ENCODE measurements around the gene BRCA2. TPM values are rescaled to one million over a fixed set of nuclear protein-coding genes. Genes with fewer than 3 reads are reported as not detected.
"Not testable (repeated sequence)": the region's sequence is repeated elsewhere in the genome, so short reads cannot be mapped to it uniquely, and the experiment has no call there.

BRCA2 gene
- total RNA-seq, 1 donor from 2014 or later = 0.64 TPM

- DNase-seq (no peak), ATAC-seq (no peak)
- intact Hi-C loops (cut with micrococcal nuclease) = loop anchor here (10.0 kb wide), 2 partner anchors 58 to 278 kb away; no protein-coding TSS in a partner anchor
Measured at GRCh38 chr13:32302461-32302860, 12.8 kb upstream of the BRCA2 start.

DNA sequence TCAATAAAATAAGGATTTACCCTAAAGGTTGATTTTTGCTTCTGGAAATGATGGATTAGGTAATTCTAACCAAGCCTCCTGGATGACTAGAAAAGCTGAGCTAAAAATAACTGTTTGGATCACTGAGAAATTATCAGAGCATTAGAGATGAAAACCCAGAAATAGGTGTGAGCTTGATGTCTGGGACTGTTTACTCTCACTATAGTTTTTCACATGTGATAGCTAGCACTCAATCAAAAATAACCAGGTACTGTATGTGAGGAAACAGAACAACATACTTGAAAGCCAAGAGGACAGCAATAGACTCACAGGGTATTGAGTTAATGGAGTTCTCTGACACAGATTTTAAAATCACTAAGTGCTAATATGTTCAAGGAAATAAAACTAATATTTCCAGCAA, 9.7 kb upstream of the BRCA2 start:
- intact Hi-C loops (cut with micrococcal nuclease) = loop anchor here (10.0 kb wide), 2 partner anchors 61 to 281 kb away; no protein-coding TSS in a partner anchor
- ATAC-seq (peak; percentile 76), DNase-seq (no peak)

- ATAC-seq = peak; percentile 32
- intact Hi-C loops (cut with micrococcal nuclease) = loop anchor here (10.0 kb wide), 3 partner anchors 65 to 485 kb away; no protein-coding TSS in a partner anchor
Measured at GRCh38 chr13:32309312-32310133, 5.8 kb upstream of the BRCA2 start.

GRCh38 chr13:32310134-32310706, 5.1 kb upstream of the BRCA2 start:
- intact Hi-C loops (cut with micrococcal nuclease) = loop anchor here (10.0 kb wide), 1 partner anchor 485 kb away; no protein-coding TSS in a partner anchor
- ATAC-seq = peak; percentile 68
- DNase-seq = no peak

More at GRCh38 chr13:32309312-32310133, 5.8 kb upstream of the BRCA2 start:
- DNase-seq = no peak

DNA sequence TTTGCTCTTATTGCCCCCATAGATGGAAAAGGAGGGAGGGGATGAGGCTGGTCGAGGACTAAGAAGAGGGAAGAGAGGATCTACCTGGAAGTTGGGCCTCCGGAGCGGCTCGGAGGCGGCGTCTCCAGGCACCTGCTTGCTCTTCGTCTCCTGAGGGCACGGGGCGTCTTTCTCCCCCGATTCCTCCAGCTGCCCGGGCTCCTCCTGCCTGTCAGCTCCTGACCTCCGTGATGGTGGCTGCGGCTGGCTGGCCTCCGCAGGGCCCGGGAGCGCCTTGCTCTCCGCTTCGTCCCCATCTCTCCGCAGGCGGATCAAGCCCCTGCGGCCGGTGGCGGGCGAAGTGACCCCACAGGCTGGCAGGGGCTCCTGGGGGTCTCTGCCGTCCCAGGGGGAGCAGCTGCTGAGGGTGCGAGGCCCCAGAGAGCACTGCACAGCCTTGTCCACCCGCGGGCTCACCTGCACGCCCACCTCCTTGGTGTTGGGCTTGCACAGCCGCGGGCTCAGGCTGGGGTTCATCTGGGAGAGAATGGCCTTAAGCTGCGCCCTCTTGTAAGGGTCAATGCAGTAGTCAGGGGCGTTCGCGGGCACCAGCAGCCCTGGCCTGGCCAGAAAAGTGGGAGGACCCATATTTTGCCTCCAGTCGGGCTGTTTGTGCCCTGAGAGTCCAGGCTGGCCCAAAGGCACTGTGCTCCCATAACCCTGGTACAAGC, 4.0 kb upstream of the BRCA2 start:
- no peak for ATAC-seq
- DNase-seq = no peak
- intact Hi-C loops (cut with micrococcal nuclease) = loop anchor here (10.0 kb wide), 1 partner anchor 487 kb away; no protein-coding TSS in a partner anchor

- intact Hi-C loops (cut with micrococcal nuclease) = loop anchor here (10.0 kb wide), 1 partner anchor 490 kb away; no protein-coding TSS in a partner anchor
- DNase-seq (peak; percentile 68), ATAC-seq (peak; percentile 46)
Measured at GRCh38 chr13:32314271-32315237, 754 bp upstream of the BRCA2 start.

GRCh38 chr13:32316028-32316339, 676 bp downstream of the BRCA2 start:
- DNase-seq (peak; percentile 38), ATAC-seq (no peak)
- intact Hi-C loops (cut with micrococcal nuclease) = loop anchor here (10.0 kb wide), 1 partner anchor 491 kb away; no protein-coding TSS in a partner anchor

GRCh38 chr13:32316501-32316900, 1.2 kb downstream of the BRCA2 start:
- intact Hi-C loops (cut with micrococcal nuclease) = loop anchor here (10.0 kb wide), 1 partner anchor 492 kb away; no protein-coding TSS in a partner anchor

GRCh38 chr13:32317716-32318465, 2.6 kb downstream of the BRCA2 start:
- DNase-seq (no peak), ATAC-seq (no peak)
- intact Hi-C loops (cut with micrococcal nuclease) = loop anchor here (10.0 kb wide), 1 partner anchor 493 kb away; no protein-coding TSS in a partner anchor

More at GRCh38 chr13:32316501-32316900, 1.2 kb downstream of the BRCA2 start:
- no peak for ATAC-seq
- no peak for DNase-seq

GRCh38 chr13:32320528-32320927, 5.2 kb downstream of the BRCA2 start:
- intact Hi-C loops (cut with micrococcal nuclease) = no loop called here
- no peak for ATAC-seq

GRCh38 chr13:32323912-32324311, 8.6 kb downstream of the BRCA2 start:
- intact Hi-C loops (cut with micrococcal nuclease) = no loop called here
- ATAC-seq (no peak), DNase-seq (no peak)

More at GRCh38 chr13:32320528-32320927, 5.2 kb downstream of the BRCA2 start:
- no peak for DNase-seq

- intact Hi-C loops (cut with micrococcal nuclease) = no loop called here
- ATAC-seq = no peak
- DNase-seq = no peak
Measured at GRCh38 chr13:32330441-32330840, 15.1 kb downstream of the BRCA2 start.

DNA sequence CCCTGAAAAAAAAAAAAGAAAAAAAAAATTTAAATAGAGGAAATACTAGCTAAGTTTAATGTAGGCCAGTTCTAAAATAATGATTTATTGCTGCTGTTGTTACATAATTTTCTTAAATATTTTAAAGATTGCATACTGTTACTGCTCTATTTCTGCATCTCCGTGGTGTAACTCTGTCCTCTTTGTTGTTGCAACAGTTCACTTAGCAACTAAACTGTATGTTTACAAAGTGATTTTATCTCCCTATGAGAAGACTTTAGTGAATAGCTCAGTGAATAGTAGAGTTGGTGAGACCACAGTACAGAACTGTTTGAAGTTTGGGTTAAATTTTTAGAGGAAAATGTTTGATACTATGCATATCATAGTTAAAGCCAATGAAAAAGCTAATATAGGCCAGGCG, 19.4 kb downstream of the BRCA2 start:
- DNase-seq (no peak), ATAC-seq (no peak)
- intact Hi-C loops (cut with micrococcal nuclease) = no loop called here

DNA sequence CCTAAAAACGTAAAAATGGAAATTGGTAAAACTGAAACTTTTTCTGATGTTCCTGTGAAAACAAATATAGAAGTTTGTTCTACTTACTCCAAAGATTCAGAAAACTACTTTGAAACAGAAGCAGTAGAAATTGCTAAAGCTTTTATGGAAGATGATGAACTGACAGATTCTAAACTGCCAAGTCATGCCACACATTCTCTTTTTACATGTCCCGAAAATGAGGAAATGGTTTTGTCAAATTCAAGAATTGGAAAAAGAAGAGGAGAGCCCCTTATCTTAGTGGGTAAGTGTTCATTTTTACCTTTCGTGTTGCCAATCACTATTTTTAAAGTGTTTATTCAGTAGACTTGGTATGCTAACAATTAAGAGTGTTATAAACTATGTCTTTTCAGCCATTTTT, 25.6 kb downstream of the BRCA2 start:
- no peak for ATAC-seq
- no peak for DNase-seq
- intact Hi-C loops (cut with micrococcal nuclease) = no loop called here

DNA sequence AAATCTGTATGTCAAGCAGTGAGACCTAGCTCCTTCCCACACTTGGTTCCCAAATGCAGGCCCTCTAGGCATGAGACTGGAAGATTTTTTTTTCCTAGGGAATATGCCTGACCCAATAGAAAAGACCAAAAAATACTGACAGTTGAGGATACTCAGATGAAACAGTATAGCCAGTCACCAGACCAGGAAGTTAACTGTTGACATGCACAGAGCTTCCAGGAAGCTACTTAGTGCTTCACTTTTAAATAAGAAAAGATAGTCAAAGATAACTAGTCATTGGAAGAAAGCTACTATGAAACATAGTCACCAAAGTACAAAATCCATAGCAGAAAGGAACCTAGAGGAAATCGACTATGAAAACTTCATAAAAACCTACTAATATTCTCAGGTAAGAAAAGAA, 32.3 kb downstream of the BRCA2 start:
- ATAC-seq (no peak), DNase-seq (no peak)
- intact Hi-C loops (cut with micrococcal nuclease) = no loop called here

GRCh38 chr13:32350839-32351441, 35.6 kb downstream of the BRCA2 start:
- ATAC-seq; DNase-seq; intact Hi-C loops (cut with micrococcal nuclease): not testable (repeated sequence)

DNA sequence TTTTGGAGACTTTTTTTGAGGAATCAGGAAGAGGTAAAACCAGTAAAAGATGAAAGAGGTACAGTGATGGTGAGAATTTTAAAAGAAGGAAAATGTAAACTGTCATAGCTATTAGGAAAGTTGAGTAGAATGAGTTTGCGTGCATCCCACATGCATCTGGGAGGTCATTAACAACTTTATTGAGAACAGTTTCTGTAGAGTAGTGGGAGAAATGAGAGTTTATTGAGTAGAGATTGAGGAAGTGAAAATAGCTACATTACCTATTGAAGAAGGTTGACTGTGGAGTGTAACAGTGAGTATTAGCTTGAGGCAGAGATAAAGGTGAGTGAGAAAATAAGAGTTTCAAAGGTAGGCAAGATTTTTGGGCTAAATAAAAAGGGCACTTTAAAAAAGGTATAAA, 38.7 kb downstream of the BRCA2 start:
- intact Hi-C loops (cut with micrococcal nuclease) = no loop called here
- no peak for DNase-seq
- ATAC-seq = no peak

Measured in left ventricle myocardium superior (tissue), 1 donor.